ENCODE measurements around the gene GRIFIN. TPM values are rescaled to one million over a fixed set of nuclear protein-coding genes. Genes with fewer than 3 reads are reported as not detected.

GRIFIN gene
- total and polyA plus RNA-seq, 2 donors (not counting 1 experiment from before 2014, with no cell fraction given): not detected

DNA sequence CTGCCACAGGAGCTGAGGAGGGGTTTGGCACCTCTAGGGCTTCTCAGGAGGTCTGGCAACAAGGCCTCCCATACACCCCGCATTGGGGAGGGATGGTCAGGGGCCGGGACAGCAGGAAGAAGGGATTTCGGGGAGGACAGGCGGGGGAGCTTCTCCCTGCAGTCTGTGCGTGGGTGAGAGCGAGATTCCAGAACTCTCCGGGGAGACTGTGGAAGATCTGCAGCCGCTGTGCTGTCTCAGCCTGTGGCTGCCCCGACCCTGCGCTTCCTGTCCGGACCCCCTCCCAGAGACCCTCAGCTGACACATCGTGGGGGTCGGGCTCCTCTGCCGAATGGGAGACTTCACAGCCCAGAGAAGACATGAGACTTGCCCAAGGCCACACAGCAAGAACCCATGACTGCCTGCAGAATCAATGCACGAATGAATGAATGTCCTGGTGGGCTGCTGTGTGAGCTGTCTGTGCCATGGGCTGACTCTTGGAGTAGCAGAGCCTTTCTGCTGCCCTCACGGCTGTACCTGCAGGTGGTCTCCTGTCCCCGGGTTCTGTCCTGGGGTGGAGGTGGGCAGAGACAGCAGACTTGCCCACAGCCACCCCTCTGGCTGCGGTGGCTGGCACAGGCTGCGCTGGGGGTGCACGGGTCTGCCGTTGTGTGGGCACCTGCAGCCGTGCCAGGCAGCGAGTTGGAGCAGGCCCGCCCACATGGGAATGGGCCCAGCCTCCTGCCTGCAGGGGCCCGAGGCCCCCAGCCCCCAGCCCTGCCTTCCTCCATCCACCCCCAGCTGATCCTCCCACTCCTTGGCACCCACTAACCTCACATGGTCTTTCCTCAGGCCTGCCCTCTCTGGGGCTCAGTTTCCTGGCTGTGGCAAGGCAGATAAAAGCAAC, 27.1 kb upstream of the GRIFIN start:
- no peak for DNase-seq (ENCODE audit: low read depth in 2 of 2)
- Histone ChIP-seq H2AFZ (ENCODE audit: low read length) (no peak overlapping the region), H3K4me2 (ENCODE audit: extremely low read depth, insufficient read depth, low read length) (no peak overlapping the region), H4K20me1 (ENCODE audit: control insufficient read depth, extremely low read depth, insufficient read depth, low read length) (no peaks in the 10 kb centered on the region), H3K27me3 (ENCODE audit: control insufficient read depth, insufficient read depth, low read length) (peaks cover under 1% of the 10 kb centered on the region), H3K27ac (ENCODE audit: insufficient read depth, low read length) (no peak overlapping the region), H3K9ac (ENCODE audit: insufficient read depth, low read length) (no peak overlapping the region), H3K4me3 (replicated peaks in 1 of 4; ENCODE audit: control extremely low read depth in 1 of 4, insufficient read depth in 1 of 4, low read depth in 3 of 4, low read length in 4 of 4) (no peak overlapping the region), H3K4me1 (ENCODE audit: control insufficient read depth, extremely low read depth, insufficient read depth, low read length) (peaks cover 3% of the 10 kb centered on the region), H3K79me2 (ENCODE audit: control insufficient read depth, insufficient read depth, low read length) (no peaks in the 10 kb centered on the region), H3K9me3 (ENCODE audit: control insufficient read depth, insufficient read depth, low read depth, low read length) (no peaks in the 10 kb centered on the region), H3K36me3 (ENCODE audit: control insufficient read depth, insufficient read depth, low read length) (no peaks in the 10 kb centered on the region)
- no peak for TF ChIP-seq EZH2 (IDR thresholded peaks at IDR 0.05; ENCODE audit: low read length, missing control alignments)
- TF ChIP-seq, protein P1, sequence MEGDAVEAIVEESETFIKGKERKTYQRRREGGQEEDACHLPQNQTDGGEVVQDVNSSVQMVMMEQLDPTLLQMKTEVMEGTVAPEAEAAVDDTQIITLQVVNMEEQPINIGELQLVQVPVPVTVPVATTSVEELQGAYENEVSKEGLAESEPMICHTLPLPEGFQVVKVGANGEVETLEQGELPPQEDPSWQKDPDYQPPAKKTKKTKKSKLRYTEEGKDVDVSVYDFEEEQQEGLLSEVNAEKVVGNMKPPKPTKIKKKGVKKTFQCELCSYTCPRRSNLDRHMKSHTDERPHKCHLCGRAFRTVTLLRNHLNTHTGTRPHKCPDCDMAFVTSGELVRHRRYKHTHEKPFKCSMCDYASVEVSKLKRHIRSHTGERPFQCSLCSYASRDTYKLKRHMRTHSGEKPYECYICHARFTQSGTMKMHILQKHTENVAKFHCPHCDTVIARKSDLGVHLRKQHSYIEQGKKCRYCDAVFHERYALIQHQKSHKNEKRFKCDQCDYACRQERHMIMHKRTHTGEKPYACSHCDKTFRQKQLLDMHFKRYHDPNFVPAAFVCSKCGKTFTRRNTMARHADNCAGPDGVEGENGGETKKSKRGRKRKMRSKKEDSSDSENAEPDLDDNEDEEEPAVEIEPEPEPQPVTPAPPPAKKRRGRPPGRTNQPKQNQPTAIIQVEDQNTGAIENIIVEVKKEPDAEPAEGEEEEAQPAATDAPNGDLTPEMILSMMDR (conservative IDR thresholded peaks at IDR 0.05 in 1 of 2, IDR thresholded peaks at IDR 0.05 in 1 of 2; ENCODE audit: low read depth in 1 of 2, low read length in 2 of 2): no peak

DNA sequence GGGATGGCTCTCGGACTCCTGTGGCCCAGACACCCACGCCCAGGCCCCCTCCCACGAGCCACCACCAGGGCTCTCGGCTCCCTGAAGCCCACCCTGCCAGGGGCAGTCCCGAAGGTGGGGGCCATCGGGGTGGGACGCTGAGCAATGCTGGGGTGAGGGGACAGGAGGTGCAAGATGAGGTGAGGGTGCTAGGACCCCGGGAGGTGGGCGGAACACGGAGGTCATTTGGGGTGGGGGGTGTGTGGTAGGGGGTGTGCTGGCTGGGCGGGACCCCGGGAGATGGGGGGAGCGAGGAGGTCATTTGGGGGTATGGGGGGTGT, 26.4 kb upstream of the GRIFIN start:
- DNase-seq (ENCODE audit: low read depth in 2 of 2): no peak
- no peak overlapping the region for H3K4me2 ChIP-seq (ENCODE audit: extremely low read depth, insufficient read depth, low read length)

DNA sequence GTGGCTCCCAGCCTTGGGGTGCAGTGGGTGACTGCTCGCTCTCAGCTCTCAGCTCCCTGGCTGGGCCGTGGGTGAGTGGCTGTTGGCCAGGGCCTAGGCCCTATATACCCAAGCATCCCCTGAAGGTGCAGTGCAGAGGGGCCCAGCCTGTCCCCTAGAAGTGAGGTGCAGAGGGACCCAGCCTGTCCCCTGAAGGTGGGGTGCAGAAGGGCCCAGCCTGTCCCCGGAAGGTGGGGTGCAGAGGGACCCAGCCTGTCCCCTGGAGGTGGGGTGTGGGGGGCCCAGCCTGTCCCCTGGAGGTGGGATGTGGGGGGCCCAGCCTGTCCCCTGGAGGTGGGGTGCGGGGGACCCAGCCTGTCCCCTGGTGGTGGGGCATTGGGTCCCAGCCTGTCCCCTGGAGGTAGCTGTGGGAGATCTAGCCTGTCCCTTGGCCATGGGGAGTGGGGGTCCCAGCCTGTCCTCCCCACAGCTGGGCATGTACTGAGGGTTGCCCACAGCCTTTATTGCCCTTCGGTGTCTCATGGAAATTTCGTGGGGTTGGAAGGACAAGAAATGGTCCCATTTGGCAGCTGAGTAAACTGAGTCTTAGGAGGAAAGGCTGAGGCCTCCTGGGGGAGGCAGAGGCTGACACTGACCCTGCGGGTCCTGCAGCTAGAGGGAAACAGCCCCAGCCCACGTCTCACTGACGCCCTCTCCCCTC, 25.9 kb upstream of the GRIFIN start:
- Histone ChIP-seq H3K79me2 (ENCODE audit: control insufficient read depth, insufficient read depth, low read length) (no peaks in the 10 kb centered on the region), H2AFZ (ENCODE audit: low read length) (no peak overlapping the region), H4K20me1 (ENCODE audit: control insufficient read depth, extremely low read depth, insufficient read depth, low read length) (no peaks in the 10 kb centered on the region), H3K27ac (ENCODE audit: insufficient read depth, low read length) (no peak overlapping the region), H3K27me3 (ENCODE audit: control insufficient read depth, insufficient read depth, low read length) (peaks cover 4% of the 10 kb centered on the region), H3K36me3 (ENCODE audit: control insufficient read depth, insufficient read depth, low read length) (no peaks in the 10 kb centered on the region), H3K4me1 (ENCODE audit: control insufficient read depth, extremely low read depth, insufficient read depth, low read length) (no peaks in the 10 kb centered on the region), H3K9ac (ENCODE audit: insufficient read depth, low read length) (no peak overlapping the region), H3K4me3 (replicated peaks in 1 of 4; ENCODE audit: control extremely low read depth in 1 of 4, insufficient read depth in 1 of 4, low read depth in 3 of 4, low read length in 4 of 4) (no peak overlapping the region), H3K9me3 (ENCODE audit: control insufficient read depth, insufficient read depth, low read depth, low read length) (no peaks in the 10 kb centered on the region), H3K4me2 (ENCODE audit: extremely low read depth, insufficient read depth, low read length) (no peak overlapping the region)
- DNase-seq (ENCODE audit: low read depth in 2 of 2): no peak
- TF ChIP-seq EZH2 (IDR thresholded peaks at IDR 0.05; ENCODE audit: low read length, missing control alignments): no peak
- TF ChIP-seq, protein P1 (conservative IDR thresholded peaks at IDR 0.05 in 1 of 2, IDR thresholded peaks at IDR 0.05 in 1 of 2; ENCODE audit: low read depth in 1 of 2, low read length in 2 of 2): no peak

More for the DNA sequence above, 26.4 kb upstream of the GRIFIN start:
- TF ChIP-seq, protein P1 (conservative IDR thresholded peaks at IDR 0.05 in 1 of 2, IDR thresholded peaks at IDR 0.05 in 1 of 2; ENCODE audit: low read depth in 1 of 2, low read length in 2 of 2): no peak
- no peak for TF ChIP-seq EZH2 (IDR thresholded peaks at IDR 0.05; ENCODE audit: low read length, missing control alignments)
- H3K79me2 ChIP-seq (ENCODE audit: control insufficient read depth, insufficient read depth, low read length): no peaks in the 10 kb centered on the region
- no peaks in the 10 kb centered on the region for H3K9me3 ChIP-seq (ENCODE audit: control insufficient read depth, insufficient read depth, low read depth, low read length)
- no peaks in the 10 kb centered on the region for H3K36me3 ChIP-seq (ENCODE audit: control insufficient read depth, insufficient read depth, low read length)
- no peak overlapping the region for H3K27ac ChIP-seq (ENCODE audit: insufficient read depth, low read length)
- H3K27me3 ChIP-seq (ENCODE audit: control insufficient read depth, insufficient read depth, low read length): peaks cover 2% of the 10 kb centered on the region
- no peak overlapping the region for H3K4me3 ChIP-seq (replicated peaks in 1 of 4; ENCODE audit: control extremely low read depth in 1 of 4, insufficient read depth in 1 of 4, low read depth in 3 of 4, low read length in 4 of 4)
- no peaks in the 10 kb centered on the region for H4K20me1 ChIP-seq (ENCODE audit: control insufficient read depth, extremely low read depth, insufficient read depth, low read length)
- H3K4me1 ChIP-seq (ENCODE audit: control insufficient read depth, extremely low read depth, insufficient read depth, low read length): no peaks in the 10 kb centered on the region
- no peak overlapping the region for H2AFZ ChIP-seq (ENCODE audit: low read length)
- no peak overlapping the region for H3K9ac ChIP-seq (ENCODE audit: insufficient read depth, low read length)

All from fibroblast of lung (primary cell).